PC-3 (cell line): ENCODE measurements around the gene CABLES1. TPM values are rescaled to one million over a fixed set of nuclear protein-coding genes. Genes with fewer than 3 reads are reported as not detected.

Experiments used
- ATAC-seq: fragments of 200-7000 bp; cut with Tn5 transposase; 2 replicates; pipeline ENCODE4 v1.9.1; 2020; ENCODE audit warnings: mild to moderate bottlenecking, moderate library complexity
- BruUV-seq: library from RNA; stranded (reverse); fragments of 400-500 nt; replicated peaks from 2 replicates; lab custom pipeline; 2021; lab: Mats Ljungman, UMichigan
- CTCF ChIA-PET: fragments of 300-600 bp; sonication (Branson Sonifier 250); formaldehyde crosslinking; loops from one replicate; lab custom pipeline; 2022; ENCODE audit warnings: antibody characterized with exemption; lab: Charles Lee
- POLR2A ChIA-PET: fragments of 300-600 bp; sonication (Branson Sonifier 250); formaldehyde crosslinking; loops from one replicate; lab custom pipeline; 2022; ENCODE audit warnings: antibody characterized with exemption; ENCODE audit not compliant: unreplicated experiment; lab: Charles Lee
- DNase-seq: peaks from one replicate; pipeline ENCODE4 v3.0.0-alpha.2; 2015
- H2AFZ ChIP-seq: fragments of 300-600 bp; sonication (generic); 2 replicates; pipeline ENCODE4 v1.6.0; 2016; ENCODE audit warnings: antibody characterized with exemption, low read length
- H3F3A ChIP-seq: fragments of 300-600 bp; sonication (generic); one replicate; pipeline ENCODE4 v1.6.0; 2017; ENCODE audit warnings: antibody characterized with exemption, low read length, control low read depth, mild to moderate bottlenecking; ENCODE audit not compliant: unreplicated experiment
- H3K27ac ChIP-seq: fragments of 300-600 bp; sonication (generic); 2 replicates; pipeline ENCODE4 v1.5.1; 2016; ENCODE audit warnings: mild to moderate bottlenecking, low read length
- H3K27me3 ChIP-seq: fragments of 300-600 bp; sonication (generic); 2 replicates; pipeline ENCODE4 v1.6.1; 2016; ENCODE audit warnings: low read length, mixed read lengths
- H3K36me3 ChIP-seq: fragments of 300-600 bp; sonication (generic); 2 replicates; pipeline ENCODE4 v1.6.1; 2016; ENCODE audit warnings: low read depth, mixed run types, low read length, mixed read lengths
- H3K4me1 ChIP-seq: fragments of 300-600 bp; sonication (generic); 2 replicates; pipeline ENCODE4 v1.5.1; 2016; ENCODE audit warnings: low read length; ENCODE audit not compliant: insufficient read depth
- H3K4me2 ChIP-seq: fragments of 300-600 bp; sonication (generic); 2 replicates; pipeline ENCODE4 v1.6.0; 2016; ENCODE audit warnings: low read length
- H3K4me3 ChIP-seq: fragments of 300-600 bp; sonication (generic); 2 replicates; pipeline ENCODE4 v1.5.1; 2016; ENCODE audit warnings: mild to moderate bottlenecking, low read length, mixed read lengths
- H3K79me2 ChIP-seq: fragments of 300-600 bp; sonication (generic); 2 replicates; pipeline ENCODE4 v1.6.1; 2017; ENCODE audit warnings: low read length, mixed read lengths
- H3K9ac ChIP-seq: fragments of 300-600 bp; sonication (generic); 2 replicates; pipeline ENCODE4 v1.6.0; 2016; ENCODE audit warnings: mild to moderate bottlenecking, low read length
- H3K9me2 ChIP-seq: fragments of 300-600 bp; sonication (generic); replicated peaks from 2 replicates; pipeline ENCODE4 v1.6.1; 2016; ENCODE audit warnings: mixed run types, low read length, mixed read lengths
- H3K9me3 ChIP-seq: fragments of 300-600 bp; sonication (generic); 2 replicates; pipeline ENCODE4 v1.6.1; 2016; ENCODE audit warnings: low read length, mixed read lengths
- H4K20me1 ChIP-seq: fragments of 300-600 bp; sonication (generic); 2 replicates; pipeline ENCODE4 v1.6.1; 2016; ENCODE audit warnings: low read length, mixed read lengths
- EZH2 ChIP-seq: fragments of 300-600 bp; sonication (generic); IDR thresholded peaks from one replicate; pipeline ENCODE4 v1.6.1; 2017; ENCODE audit warnings: antibody characterized with exemption, mild to moderate bottlenecking, low read length; ENCODE audit not compliant: unreplicated experiment
- EZH2phosphoT487 ChIP-seq: fragments of 300-600 bp; sonication (generic); IDR thresholded peaks from 2 replicates; pipeline ENCODE4 v1.6.1; 2018; ENCODE audit warnings: mild to moderate bottlenecking, antibody characterized with exemption, low read length, borderline replicate concordance
- intact Hi-C: fragments of 100-400 bp; cut with micrococcal nuclease; formaldehyde crosslinking; loops from 2 replicates; pipeline ENCODE4 v1.9.0; 2023
- total RNA-seq: library from RNA; depleted of rRNA; stranded (reverse); fragments of >200 nt; gene quantifications from 2 replicates; pipeline ENCODE4 v1.2.3, GENCODE V29; 2014
- TF ChIP-seq, protein P1 (sequence below): fragments of 300-600 bp; sonication (generic); conservative IDR thresholded peaks from 2 replicates; pipeline ENCODE4 v1.5.1; 2017; ENCODE audit warnings: antibody characterized with exemption, low read depth, mild to moderate bottlenecking, low read length

Gene CABLES1
- total RNA-seq, 1 experiment from 2014 or later, result 18.6 TPM

DNA sequence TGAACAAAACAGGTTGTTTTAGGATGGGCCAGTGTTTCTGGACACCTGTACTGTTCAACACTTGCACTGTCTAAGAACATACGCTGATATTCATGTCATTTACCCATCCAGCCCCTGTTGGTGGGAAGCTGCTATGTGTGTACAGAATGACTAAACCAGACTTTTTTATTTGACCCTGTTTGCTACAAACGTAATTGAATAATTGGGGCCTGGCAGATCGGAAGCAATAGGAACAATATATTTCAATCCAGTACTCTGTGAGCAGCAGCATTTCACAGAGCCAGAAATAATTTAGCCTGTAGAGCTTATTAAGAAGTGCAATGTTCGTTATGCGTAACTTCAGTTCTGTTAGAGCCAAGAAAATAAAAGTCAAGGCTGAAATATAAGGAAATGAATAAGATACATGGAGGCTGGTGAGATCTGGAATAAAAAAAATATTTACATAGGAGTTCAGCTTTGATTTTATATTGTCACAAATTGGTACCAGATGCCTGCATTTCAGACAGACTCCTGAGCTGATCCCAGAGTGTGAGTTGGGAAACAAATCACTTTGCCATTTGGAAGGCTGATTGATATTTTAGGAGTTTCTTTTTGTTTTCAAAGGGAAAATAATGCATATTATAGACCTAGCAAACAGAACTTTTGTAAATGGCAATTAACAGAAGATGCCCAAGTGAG lies 19.7 kb downstream of the CABLES1 start:
- no TSS peak for BruUV-seq
- DNase-seq (peak; percentile 56), ATAC-seq (peak; percentile 86)
- no peaks in the 10 kb centered on the region for H3K27me3 ChIP-seq
- H3K4me1 ChIP-seq, result peaks cover 19% of the 10 kb centered on the region
- POLR2A ChIA-PET, result interaction anchor here (0.5 to 0.8 kb wide), 2 partner anchors 69 to 95 kb away, joined by 4 to 7 read pairs; no protein-coding TSS in a partner anchor
- TF ChIP-seq, protein P1, sequence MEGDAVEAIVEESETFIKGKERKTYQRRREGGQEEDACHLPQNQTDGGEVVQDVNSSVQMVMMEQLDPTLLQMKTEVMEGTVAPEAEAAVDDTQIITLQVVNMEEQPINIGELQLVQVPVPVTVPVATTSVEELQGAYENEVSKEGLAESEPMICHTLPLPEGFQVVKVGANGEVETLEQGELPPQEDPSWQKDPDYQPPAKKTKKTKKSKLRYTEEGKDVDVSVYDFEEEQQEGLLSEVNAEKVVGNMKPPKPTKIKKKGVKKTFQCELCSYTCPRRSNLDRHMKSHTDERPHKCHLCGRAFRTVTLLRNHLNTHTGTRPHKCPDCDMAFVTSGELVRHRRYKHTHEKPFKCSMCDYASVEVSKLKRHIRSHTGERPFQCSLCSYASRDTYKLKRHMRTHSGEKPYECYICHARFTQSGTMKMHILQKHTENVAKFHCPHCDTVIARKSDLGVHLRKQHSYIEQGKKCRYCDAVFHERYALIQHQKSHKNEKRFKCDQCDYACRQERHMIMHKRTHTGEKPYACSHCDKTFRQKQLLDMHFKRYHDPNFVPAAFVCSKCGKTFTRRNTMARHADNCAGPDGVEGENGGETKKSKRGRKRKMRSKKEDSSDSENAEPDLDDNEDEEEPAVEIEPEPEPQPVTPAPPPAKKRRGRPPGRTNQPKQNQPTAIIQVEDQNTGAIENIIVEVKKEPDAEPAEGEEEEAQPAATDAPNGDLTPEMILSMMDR, result no peak
- no peak for TF ChIP-seq EZH2phosphoT487
- no peak for TF ChIP-seq EZH2
- H3F3A ChIP-seq, result no peaks in the 10 kb centered on the region
- no peaks in the 10 kb centered on the region for H3K36me3 ChIP-seq
- intact Hi-C loops, result no loop called here
- peak overlapping the region; percentile 8; the same call in 1 of the 2 replicates for H3K27ac ChIP-seq
- no peak overlapping the region for H3K9ac ChIP-seq
- H3K4me2 ChIP-seq, result peak overlapping the region; percentile 48
- H3K79me2 ChIP-seq, result peaks cover 19% of the 10 kb centered on the region
- no peak overlapping the region for H2AFZ ChIP-seq
- CTCF ChIA-PET, result no interaction called here
- no peaks in the 10 kb centered on the region for H4K20me1 ChIP-seq
- H3K4me3 ChIP-seq, result no peak overlapping the region
- no peaks in the 10 kb centered on the region for H3K9me3 ChIP-seq
- no peaks in the 10 kb centered on the region for H3K9me2 ChIP-seq

- Histone ChIP-seq H2AFZ (no peak overlapping the region), H4K20me1 (no peaks in the 10 kb centered on the region), H3F3A (no peaks in the 10 kb centered on the region), H3K9me3 (no peaks in the 10 kb centered on the region), H3K27ac (peak overlapping the region; percentile 8; the same call in 1 of the 2 replicates), H3K36me3 (no peaks in the 10 kb centered on the region), H3K4me2 (peak overlapping the region; percentile 48), H3K27me3 (no peaks in the 10 kb centered on the region), H3K4me3 (no peak overlapping the region), H3K4me1 (peaks cover 19% of the 10 kb centered on the region), H3K9ac (no peak overlapping the region), H3K9me2 (no peaks in the 10 kb centered on the region), H3K79me2 (peaks cover 19% of the 10 kb centered on the region)
- intact Hi-C loops, result no loop called here
- no TSS peak for BruUV-seq
- TF ChIP-seq, protein P1, result no peak
- TF ChIP-seq EZH2phosphoT487, result no peak
- no peak for TF ChIP-seq EZH2
- DNase-seq (peak; percentile 54), ATAC-seq (peak; percentile 48)
- ChIA-PET CTCF (no interaction called here), POLR2A (interaction anchor here (0.5 to 0.8 kb wide), 3 partner anchors 69 to 220 kb away, joined by 4 to 7 read pairs (median 4); no protein-coding TSS in a partner anchor)
Measured at GRCh38 chr18:23155537-23155936, 20.3 kb downstream of the CABLES1 start.

GRCh38 chr18:23156134-23156533 lies 20.8 kb downstream of the CABLES1 start:
- no peaks in the 10 kb centered on the region for H3K27me3 ChIP-seq
- intact Hi-C loops, result no loop called here
- H3K79me2 ChIP-seq, result peaks cover 19% of the 10 kb centered on the region
- CTCF ChIA-PET, result no interaction called here
- no peaks in the 10 kb centered on the region for H3K36me3 ChIP-seq
- no peak overlapping the region for H3K9ac ChIP-seq
- H2AFZ ChIP-seq, result no peak overlapping the region
- H3K27ac ChIP-seq, result no peak overlapping the region
- TF ChIP-seq, protein P1, result no peak
- TF ChIP-seq EZH2phosphoT487 (no peak), EZH2 (no peak)
- no peaks in the 10 kb centered on the region for H3F3A ChIP-seq
- H3K4me2 ChIP-seq, result no peak overlapping the region
- no peaks in the 10 kb centered on the region for H3K9me3 ChIP-seq
- no peak overlapping the region for H3K4me3 ChIP-seq
- POLR2A ChIA-PET, result no interaction called here
- no peak for DNase-seq
- no TSS peak for BruUV-seq
- H4K20me1 ChIP-seq, result no peaks in the 10 kb centered on the region
- ATAC-seq, result no peak
- no peaks in the 10 kb centered on the region for H3K9me2 ChIP-seq
- peaks cover 19% of the 10 kb centered on the region for H3K4me1 ChIP-seq
